ENCODE data around the gene C20orf144. TPM values are rescaled to one million over a fixed set of nuclear protein-coding genes. Genes with fewer than 3 reads are reported as not detected.

Gene C20orf144
- total and polyA plus RNA-seq, 8 donors = 0.19 to 0.31 TPM; not detected in 6

- Histone ChIP-seq H3K4me1 (peaks cover 53 to 91% (median 86%) of the 10 kb centered on the region in 4 donors), H3K27me3 (no peaks in the 10 kb centered on the region), H3K9me3 (no peaks in the 10 kb centered on the region), H3K4me3 (no peak overlapping the region), H3K36me3 (peaks cover 0 to 33% (median 23%) of the 10 kb centered on the region in 4 donors), H3K27ac (peak overlapping the region; percentile 6 to 94 (median 42))
- no peak for TF ChIP-seq EP300 (IDR thresholded peaks at IDR 0.05)
- TF ChIP-seq CTCF (IDR thresholded peaks at IDR 0.05) = no peak
- no peak for TF ChIP-seq POLR2AphosphoS5 (IDR thresholded peaks at IDR 0.05)
- no peak for TF ChIP-seq POLR2A (IDR thresholded peaks at IDR 0.05)
- intact Hi-C loops (cut with DNase I; ENCODE audit: low total_unique reads) = no loop called here
- peak in 1 of 2 donors; percentile 64 for DNase-seq
- WGBS, 5 donors = 56 to 76% (median 62%) methylated on average over 6 of the region's 6 CpGs
Observed at GRCh38 chr20:33670715-33671499, 8.8 kb downstream of the C20orf144 start.

- Histone ChIP-seq H3K4me3 (no peak overlapping the region), H3K9me3 (no peaks in the 10 kb centered on the region), H3K4me1 (peaks cover 54 to 93% (median 89%) of the 10 kb centered on the region in 4 donors), H3K27ac (peak overlapping the region; percentile 5 to 94 (median 90)), H3K27me3 (no peaks in the 10 kb centered on the region), H3K36me3 (peaks cover 0 to 33% (median 23%) of the 10 kb centered on the region in 4 donors)
- TF ChIP-seq POLR2AphosphoS5 (IDR thresholded peaks at IDR 0.05) (no peak), POLR2A (IDR thresholded peaks at IDR 0.05) (no peak), CTCF (IDR thresholded peaks at IDR 0.05) (no peak), EP300 (IDR thresholded peaks at IDR 0.05) (no peak)
- intact Hi-C loops (cut with DNase I; ENCODE audit: low total_unique reads) = no loop called here
- WGBS, 5 donors = 68 to 76% (median 72%) methylated on average over 7 to 8 of the region's 8 CpGs
- DNase-seq = no peak
Observed at GRCh38 chr20:33671573-33672288, 9.6 kb downstream of the C20orf144 start.

GRCh38 chr20:33672426-33673113 is 10.4 kb downstream of the C20orf144 start:
- WGBS, 5 donors = 40 to 55% (median 46%) methylated on average over 16 to 17 of the region's 17 CpGs
- Histone ChIP-seq H3K36me3 (peaks cover 0 to 33% (median 23%) of the 10 kb centered on the region in 4 donors), H3K4me3 (peak overlapping the region; percentile 68 to 78 (median 78)), H3K27me3 (no peaks in the 10 kb centered on the region), H3K27ac (peak overlapping the region; percentile 53 to 94 (median 90)), H3K9me3 (no peaks in the 10 kb centered on the region), H3K4me1 (peaks cover 46 to 85% (median 82%) of the 10 kb centered on the region in 4 donors)
- no peak for DNase-seq
- intact Hi-C loops (cut with DNase I; ENCODE audit: low total_unique reads) = no loop called here
- TF ChIP-seq POLR2A (IDR thresholded peaks at IDR 0.05) = no peak
- no peak for TF ChIP-seq CTCF (IDR thresholded peaks at IDR 0.05)
- TF ChIP-seq EP300 (IDR thresholded peaks at IDR 0.05) = no peak
- TF ChIP-seq POLR2AphosphoS5 (IDR thresholded peaks at IDR 0.05) = no peak

- Histone ChIP-seq H3K9me3 (no peaks in the 10 kb centered on the region), H3K4me1 (peaks cover 44 to 80% (median 77%) of the 10 kb centered on the region in 4 donors), H3K4me3 (peak overlapping the region; percentile 68 to 78 (median 78)), H3K27me3 (no peaks in the 10 kb centered on the region), H3K27ac (peak overlapping the region; percentile 53 to 94 (median 90)), H3K36me3 (peaks cover 0 to 33% (median 23%) of the 10 kb centered on the region in 4 donors)
- intact Hi-C loops (cut with DNase I; ENCODE audit: low total_unique reads) = no loop called here
- no peak for DNase-seq
- TF ChIP-seq EP300 (IDR thresholded peaks at IDR 0.05) (no peak), CTCF (IDR thresholded peaks at IDR 0.05) (no peak), POLR2A (IDR thresholded peaks at IDR 0.05) (no peak), POLR2AphosphoS5 (IDR thresholded peaks at IDR 0.05) (no peak)
- WGBS, 5 donors = 39 to 60% (median 47%) methylated on average over 4 of the region's 4 CpGs
Observed at GRCh38 chr20:33673114-33673409, 10.9 kb downstream of the C20orf144 start.
